GM19452 (cell line): ENCODE measurements around the gene GOLGA7B.

Experiments used
- ATAC-seq: cut with Tn5 transposase; IDR thresholded peaks from one replicate; pipeline ENCODE4 v1.9.1; 2021; ENCODE audit not compliant: unreplicated experiment

GOLGA7B gene

DNA sequence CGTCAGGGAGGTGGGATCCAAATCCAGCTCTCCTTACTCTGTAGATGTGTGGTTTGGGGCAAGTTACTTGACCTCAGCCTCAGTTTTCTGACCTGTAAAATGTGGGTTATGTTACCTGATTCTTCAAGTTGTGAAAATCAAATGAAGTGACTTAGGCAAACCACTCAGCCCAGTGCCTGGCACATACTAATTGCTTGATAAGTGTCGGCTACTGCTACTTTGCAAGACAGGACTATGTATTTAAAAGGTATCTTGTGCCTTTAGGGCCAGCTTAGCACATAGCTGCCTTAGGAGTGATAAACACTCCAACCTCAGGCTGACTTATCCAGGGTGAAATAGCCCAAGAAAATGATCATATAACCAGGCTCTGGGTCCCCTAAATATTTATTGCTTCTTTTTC lies 42.9 kb downstream of the GOLGA7B start:
- no peak for ATAC-seq

DNA sequence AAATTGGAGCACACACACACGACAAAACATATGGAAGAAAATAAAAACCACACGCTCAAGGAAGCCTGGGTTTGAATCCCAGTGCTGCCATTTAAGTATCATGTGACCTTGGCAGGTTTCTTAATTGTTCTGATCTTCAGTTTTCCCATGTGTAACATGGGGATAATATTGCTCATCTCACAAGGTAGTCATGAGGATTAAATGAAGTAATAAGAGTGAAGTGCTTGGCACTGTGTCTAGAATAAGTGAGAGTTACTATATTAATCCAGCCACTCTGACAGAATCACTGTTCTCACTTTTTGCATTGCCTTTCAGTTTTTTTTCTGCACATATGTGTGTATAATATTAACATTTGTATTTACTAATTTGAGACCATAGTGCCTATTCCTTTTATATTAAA lies 43.3 kb downstream of the GOLGA7B start:
- no peak for ATAC-seq

DNA sequence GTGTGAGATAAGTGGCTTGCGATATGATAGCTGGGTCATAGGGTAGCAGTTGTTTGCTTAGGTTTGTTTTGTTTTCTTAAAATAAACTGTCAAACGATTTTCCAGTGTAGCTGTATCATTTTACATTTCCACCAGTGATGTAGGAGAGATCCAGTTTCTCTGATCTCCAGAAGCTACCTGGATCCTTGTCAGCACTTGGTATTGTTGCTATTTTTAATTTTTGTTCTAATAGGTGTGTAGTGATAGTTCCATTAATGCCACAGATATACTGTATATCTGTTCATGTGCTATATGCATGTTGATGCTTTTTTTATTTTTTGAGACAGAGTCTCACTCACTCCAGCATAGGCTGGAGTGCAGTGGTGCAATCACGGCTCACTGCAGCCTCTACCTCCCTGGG lies 44.4 kb downstream of the GOLGA7B start:
- ATAC-seq, result no peak

DNA sequence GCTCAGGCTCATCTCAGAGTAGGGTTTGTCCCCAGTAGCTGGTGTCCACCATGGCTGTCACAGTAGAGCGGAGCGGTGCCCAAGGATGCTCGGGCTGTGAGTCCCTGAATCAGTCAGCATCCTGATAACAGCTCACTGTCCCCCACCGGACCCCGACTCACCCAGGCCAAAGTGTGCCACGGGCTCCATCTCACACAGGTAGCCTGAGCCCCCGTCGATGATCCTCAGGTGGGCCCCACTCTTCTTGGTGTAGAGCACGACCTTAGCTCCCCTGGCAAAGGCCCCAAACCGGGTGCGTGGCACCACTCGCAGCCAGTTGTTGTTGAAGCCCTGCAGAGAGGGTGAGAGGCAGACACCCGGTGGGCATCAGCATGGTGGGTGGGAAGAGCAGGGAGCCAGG lies 45.4 kb downstream of the GOLGA7B start:
- ATAC-seq, result no peak

DNA sequence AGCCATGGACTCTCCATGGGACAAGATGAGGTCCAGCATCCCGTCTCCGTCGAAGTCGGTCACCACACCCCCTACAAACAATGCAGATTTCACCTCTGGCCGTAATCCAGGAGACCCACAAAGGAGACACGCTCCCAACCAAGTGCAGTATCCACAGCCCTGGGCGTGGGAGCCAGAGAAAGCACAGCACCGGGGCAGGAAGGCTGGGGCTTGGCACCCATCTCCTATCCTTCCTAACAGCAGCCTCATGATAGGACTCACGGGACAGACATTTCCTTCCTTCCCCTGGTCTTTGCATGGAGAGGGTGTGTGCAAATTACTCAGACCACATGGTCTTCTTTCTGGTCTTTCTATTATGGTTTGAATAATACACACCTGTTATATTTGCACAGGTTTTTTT lies 46.3 kb downstream of the GOLGA7B start:
- ATAC-seq, result no peak

DNA sequence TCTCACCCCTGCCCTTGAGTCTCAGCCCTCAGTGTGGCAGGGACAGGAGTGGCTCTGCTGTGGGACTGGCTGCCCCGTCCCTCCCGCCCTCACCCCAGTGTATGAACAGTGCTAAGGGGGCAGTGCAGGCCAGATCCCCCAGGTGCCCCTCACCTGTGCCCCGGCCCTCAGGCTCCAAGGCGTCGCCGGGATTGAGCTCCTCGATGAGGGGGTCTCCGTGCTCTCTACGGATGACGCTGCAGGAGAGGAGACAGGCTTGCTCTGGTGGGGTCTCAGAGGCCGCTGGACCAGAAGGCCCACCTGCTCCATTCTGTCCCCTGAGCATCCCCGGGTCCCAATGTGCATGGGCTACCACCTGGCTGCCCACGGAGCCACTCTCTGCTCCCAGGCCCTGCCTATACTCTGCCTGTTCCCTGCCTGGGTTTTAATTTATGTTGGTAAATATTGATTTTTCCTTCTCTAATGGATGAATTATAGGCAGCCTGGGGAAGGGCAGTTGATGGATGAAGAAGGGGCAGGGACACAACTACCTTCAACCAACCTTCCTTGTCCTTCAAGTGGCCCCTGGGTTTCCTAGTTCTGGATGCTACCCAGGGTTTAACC lies 47.2 kb downstream of the GOLGA7B start:
- no peak for ATAC-seq

DNA sequence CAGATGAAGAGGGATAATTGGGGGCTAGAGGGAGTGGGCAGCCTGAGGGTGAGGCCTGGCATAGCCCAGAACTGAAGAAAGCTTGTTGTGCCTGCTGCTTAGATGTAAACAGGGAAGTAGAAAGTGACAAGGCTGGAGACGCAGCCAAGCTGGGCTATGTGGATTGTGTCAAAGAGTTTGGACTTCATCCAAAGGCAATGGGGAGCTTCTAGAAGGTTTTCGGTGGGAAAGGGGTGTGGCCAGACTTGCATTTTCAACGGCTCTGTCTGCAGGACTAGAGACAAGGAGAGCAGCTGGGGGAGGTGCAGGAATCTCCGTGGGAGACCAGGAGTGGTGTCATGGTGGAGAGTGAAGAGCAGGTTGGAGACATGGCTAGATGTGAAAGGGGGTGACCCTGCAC lies 48.8 kb downstream of the GOLGA7B start:
- no peak for ATAC-seq

DNA sequence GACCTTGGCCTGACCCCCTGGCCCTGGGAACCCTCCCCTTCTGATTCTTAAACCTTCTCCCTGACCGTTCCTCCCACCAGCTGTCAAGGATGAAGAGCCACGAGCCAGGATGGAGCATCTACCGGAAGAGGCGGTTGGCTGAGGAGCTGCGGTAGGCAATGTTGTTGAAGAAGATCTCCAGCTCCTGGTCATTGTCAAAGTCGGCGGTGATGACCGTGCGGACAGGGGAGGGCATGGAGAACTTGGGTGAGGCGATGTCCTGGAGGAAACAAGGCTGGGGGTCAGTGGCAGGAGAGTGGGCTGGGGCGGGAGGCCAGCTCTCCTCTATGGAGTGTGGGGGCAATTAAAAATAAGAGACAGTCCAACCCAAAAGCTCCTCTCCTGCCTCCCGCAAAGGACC lies 51.7 kb downstream of the GOLGA7B start:
- ATAC-seq, result no peak

DNA sequence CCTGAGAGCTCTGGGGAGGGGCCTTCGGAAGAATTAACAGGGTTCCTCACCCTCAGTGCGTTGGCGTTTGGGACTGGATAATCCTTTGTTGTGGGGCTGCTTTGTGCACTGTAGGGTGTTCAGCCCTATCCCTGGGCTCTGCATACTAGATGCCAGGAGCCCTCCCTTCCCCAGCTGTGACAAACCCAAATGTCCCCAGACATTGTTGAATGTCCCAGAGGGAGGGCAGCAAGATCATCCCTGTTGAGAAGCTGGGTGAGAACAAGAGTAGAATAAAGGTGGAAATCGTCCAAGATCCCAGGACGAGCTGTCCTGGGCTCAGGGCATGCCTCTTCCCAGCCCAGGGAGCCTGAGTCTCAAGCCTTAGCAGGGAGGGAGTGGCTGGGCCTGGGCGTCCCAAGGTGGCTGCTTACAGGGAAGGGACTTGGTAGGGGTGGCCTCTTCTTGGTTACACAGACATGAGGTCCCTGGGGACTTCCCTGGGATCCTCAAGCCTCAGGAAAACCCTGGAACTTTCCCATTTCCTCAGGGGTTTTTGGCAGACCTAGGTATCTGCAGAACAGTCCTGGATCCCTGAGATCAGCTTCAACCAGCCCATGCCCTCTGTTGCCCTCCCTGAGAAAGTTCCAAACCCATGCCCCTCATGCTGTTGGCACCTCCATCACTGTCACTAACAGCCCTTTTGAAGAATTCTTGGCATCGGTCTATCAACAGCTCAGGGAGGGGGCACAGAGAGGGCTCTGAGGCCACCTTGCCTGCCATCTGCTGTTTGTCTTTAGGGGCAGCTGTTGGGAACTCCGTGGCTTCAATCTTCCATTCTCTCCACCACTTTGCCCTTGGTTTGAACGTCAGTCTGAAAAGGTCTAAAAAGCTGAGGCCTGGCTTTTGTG lies 53.7 kb downstream of the GOLGA7B start:
- no peak for ATAC-seq

DNA sequence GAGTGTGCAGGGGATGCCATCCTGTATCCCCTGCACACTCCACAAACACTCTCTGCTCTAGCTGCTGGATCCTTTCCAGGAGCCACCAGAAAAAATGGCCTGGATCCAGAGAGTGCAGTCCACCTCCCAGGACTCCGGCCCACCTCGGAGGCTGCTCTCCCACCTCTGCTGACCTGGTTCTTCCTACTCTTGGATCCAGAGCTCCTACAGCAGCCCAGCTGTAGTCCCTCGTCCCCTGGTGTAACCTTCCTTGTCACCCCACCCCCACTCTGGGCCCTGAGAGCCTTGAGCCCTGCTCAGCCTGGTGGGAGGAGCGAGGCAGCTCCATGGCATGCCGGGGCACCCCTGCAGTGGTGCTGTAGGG lies 54.4 kb downstream of the GOLGA7B start:
- ATAC-seq, result no peak

DNA sequence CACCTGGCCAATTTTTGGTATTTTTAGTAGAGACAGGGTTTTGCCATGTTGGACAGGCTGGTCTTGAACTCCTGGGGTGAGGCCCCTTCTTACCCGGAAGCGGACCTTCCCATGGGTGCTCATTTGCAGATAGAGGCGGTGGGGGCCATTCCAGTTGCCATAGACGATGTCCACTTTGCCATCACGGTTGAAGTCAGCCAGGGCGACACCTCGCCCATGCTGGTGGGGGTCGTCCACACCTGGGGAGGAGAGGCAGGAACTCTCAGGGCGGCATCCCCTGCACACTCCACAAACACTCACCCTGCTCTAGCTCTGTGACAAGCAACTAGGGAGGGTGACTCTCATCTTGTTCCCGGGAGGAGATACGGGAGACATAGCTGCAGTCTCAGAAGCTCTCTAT lies 54.9 kb downstream of the GOLGA7B start:
- no peak for ATAC-seq

DNA sequence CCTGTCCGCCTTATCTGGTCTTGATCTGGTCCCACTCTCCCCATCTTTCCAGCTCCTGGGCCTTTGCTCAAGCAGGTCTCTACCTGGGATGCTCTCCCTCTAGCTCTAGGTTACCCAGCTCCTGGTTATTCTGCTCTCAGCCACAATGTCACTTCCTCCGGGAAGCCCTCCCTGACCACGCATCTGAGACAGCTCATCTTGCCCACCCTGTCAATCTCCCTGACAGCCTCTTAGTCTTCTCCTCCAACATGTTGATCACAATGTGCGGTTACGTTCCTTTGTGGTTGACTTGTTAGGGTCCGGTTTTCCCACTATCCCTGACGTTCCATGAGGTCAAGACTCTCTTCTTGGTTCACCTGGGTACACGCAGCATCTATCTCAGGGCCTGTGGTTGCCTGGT lies 55.6 kb downstream of the GOLGA7B start:
- no peak for ATAC-seq

DNA sequence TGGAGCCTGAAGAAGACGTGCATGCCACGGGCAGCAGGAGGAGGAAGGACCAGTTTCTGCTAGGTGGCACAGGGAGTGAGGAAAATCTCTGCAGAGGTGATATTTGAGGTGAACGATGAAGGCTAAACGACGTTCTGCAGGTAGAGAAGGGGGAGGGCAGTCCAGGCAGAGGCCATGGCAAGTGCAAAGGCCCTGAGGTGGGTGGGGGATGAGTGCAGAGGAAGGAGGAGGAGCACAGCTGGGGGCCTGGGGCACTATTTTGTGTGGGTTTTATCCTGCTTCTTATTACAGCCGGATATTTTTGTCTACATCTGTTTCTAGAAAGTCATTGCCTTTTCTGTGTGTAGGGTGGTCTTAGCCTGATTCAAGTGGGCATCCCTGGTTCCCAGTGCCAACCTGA lies 57.6 kb downstream of the GOLGA7B start:
- no peak for ATAC-seq

DNA sequence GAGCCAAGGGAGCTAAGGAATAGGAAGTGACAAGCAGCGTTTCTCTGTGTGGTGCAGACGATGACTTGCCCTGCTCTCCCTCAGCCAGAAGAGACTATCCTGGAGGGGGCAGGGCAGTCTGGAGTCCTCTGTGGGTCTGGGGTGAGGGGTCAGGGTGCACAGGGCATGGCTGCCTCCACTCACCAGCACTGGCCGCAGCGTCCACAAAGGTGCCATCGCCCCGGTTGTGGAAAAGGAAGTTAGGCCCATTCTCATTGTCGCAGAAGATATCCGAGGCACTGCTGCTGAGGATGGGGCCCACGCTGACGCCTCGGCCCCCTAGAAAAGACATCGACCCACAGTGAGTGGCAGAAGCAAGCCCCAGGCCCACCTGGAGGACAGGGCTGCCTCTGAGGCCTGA lies 58.2 kb downstream of the GOLGA7B start:
- ATAC-seq, result no peak

DNA sequence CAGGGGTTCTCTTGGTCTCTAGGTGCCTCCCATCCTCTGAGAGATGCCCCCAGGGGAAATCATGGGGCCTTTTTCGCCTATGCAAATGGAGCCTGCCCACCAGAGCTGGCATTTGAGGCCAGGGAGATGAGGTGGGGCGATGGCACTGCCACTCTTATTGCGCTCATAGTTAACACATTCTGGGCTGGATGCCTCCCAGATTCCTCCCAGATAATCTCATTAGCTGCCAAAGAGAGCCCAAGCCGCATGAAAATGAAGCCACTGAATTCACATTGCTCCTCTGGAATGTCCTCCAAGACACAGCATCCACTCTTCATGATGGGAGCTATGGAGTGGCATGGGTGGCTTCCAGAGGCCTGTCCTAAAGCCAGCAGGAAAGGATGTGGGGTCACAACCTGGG lies 61.0 kb downstream of the GOLGA7B start:
- ATAC-seq, result no peak

DNA sequence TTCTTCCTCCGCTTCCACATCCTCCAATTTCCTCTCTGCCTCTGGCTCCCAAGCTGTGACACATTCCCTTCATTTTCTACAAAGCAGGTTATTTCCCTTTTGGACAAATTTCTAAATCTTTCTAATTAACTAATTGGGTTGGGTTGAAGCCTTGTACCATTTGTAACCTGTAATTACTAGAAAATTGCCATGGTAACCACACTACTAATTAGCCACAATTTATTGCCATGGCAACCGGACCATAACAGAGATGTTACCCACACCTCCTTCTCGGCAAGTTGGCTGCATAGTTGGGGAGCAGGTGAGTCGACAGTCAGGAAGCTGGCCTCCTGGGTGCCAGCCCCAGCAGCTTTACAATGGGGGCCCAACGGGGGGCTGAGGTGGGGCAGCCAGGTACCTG lies 61.6 kb downstream of the GOLGA7B start:
- ATAC-seq, result no peak

DNA sequence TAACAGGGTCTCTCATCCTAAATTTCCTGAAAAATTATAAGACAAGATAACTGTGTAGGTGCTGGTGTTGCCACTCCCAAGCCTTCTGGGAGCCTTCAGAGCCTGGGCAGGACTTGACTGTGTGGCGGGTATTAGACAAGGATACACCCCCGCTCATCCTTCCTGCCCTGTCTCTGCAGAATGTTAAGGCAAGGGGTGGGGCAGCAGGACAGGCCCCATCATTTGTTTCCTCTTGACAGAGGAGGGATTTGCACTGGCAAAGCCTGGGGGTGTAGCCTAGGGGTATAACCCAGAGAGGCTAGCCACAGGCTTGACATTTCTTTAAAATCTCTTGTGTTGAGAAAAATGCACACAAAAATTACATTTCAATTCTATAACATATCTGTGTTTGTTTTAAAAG lies 63.5 kb downstream of the GOLGA7B start:
- ATAC-seq, result no peak

DNA sequence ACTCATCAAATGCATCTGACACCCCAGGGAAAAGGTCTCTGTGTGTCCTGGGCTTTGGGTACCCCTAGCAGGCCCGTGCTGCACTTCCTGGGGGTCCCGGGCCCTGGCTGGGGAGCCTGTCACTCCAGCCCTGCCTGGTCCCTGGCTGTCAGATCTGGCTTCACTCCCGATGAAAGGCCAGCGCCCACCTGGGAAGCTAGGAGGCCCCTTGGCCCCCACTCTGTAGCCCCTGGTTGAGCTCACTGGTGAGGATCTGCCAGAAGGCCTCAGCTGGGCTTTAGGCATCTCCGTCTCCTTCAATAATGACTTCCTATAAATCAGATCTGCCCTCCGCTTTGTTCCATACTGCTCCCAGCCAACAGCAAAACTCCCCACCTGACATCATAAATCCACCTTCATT lies 64.0 kb downstream of the GOLGA7B start:
- ATAC-seq, result no peak

DNA sequence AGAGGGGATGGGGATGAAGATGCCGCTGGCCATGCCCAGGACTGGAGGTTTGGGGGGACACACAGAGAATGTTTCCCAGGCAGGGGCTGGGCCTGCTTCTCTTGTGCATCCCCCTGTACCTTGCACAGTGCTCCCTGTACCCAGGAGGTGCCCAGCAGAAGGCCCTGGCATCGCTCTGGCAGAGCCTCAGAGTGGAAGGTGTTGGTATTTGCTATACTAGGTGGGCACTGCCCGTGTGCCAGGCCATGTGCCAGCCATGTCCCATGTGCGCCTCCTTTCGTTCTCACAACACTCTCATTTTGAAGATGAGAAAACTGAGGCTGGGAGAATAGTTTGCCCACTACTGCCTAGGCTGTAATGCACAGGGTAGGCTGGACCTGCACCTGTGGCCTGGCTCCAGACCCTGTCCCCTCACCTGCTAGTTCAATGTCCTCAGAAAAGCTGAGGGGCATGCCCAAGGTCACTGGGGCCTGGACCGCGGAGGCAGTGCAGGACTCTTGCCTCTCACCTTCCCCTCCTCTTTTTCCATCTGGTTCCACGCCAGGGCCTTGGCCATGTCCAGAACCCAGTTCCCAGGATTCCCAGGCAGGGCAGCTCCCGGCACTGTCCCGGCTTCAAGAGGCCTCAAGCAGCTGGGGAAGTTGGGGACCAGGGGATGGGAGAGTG lies 64.7 kb downstream of the GOLGA7B start:
- ATAC-seq, result no peak

DNA sequence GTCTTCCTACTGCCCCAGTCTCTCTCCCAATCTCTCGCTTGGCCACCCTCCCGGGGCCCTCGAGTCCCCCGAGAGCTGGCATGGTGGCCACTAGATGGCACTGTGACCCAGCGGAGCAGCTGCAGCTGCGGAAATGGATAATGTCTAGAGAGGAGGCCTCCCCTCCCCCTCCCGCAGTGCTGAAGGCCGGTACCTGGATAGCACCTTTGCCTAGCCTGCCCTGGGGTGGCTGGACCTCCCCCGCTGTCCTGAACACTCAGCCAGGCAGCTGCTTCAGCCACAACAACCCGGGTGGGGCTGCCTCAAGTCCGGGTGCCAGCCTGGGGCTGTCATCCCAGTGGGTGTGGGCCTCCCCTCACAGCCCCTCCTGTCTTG lies 65.2 kb downstream of the GOLGA7B start:
- peak; percentile 72 for ATAC-seq

DNA sequence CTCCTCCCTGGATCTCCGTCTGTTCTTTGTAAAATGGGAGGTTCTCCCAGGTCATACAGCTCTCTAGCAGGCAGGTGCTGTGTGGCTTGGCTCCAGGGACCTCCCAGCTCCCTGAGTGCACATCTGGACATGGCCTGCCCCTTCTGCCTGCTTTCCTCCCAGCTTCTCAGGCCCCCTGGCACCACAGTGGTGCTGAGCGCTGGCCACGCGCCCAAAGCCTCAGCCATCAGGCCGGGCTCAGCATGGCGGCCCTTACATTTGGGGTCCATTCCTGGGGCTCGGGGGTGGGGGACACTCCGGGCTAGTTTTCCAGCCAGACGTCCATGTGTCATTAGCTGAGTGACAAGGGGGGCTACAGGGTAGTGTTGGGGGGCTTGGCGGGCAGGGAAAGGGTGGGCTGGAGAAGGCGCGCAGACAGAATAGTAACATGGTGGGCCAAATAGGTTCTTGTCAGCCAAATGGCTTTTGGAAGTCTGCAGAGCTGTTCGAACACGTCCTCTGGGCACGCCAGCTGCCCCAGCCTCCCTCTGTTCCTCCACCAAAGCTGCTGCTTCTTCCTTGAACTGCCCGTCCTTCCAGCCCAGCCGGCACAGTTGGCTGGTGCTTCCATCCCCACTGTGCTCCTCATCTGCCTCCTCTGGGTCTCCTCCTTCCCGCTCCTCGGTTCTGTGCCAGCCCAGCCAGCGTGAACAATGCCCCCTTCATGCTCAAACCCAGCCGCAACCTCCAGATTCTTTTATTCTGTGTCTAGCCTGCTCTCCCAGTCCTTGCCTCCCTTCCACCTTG lies 65.9 kb downstream of the GOLGA7B start:
- no peak for ATAC-seq

DNA sequence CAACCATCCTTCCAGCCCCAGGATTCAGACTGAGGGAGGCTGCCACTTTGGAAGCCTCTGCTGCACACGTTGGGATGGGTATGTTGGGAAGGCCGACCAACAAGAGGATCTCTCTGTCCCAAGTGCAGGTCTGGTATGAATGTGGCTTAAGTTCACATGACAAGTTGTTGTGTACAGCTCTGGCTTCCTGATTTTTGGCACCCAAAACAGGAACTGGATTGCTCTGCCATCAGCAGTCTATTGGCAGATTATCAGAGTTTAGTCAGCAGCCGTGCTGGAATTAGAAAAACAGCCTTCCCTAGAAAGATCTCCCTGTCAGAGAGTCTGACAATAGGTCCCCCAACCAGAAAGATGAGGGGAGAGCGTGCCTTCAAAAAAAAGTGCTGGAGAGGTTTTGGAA lies 66.9 kb downstream of the GOLGA7B start:
- ATAC-seq, result no peak
